ENCODE results near the gene ZDHHC4. TPM values are rescaled to one million over a fixed set of nuclear protein-coding genes. Genes with fewer than 3 reads are reported as not detected.

ZDHHC4 gene
- 36.3 TPM for total RNA-seq

DNA sequence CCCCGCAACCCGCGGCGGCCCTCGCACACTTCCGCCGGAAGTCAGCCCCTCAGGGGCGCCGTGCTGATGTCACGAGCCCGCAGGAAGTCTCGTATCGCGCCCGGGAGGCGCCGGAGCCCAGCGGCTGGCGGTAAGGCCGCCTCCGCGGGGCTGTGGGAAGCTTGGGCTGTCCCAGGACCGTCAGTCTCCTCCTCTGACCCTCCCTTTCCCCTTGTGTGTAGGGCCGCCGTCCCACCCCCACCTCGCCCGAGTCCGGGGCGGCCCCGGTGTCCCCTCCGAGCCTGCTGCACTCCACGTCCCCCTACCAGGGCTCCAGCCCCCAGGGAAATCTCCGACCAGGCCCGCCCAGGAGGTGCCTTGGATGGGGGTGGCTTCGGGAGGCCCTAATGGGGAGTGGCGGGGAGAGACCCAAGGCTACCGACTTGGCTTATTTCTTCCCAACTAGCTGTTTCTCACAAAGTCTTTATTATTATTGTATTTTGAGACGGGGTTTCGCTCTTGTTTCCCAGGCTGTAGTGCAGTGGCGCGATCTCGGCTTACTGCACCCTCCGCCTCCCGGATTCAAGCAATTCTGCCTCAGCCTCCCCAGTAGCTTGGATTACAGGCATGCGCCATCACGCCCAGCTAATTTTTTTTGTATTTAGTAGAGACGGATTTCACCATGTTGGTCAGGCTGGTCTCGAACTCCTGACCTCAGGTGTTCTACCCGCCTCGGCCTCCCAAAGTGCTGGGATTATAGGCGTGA lies at the start of gene ZDHHC4:
ZDHHC4 (plus strand) TSS at position 86 of the 745 bp plus-strand sequence. CDS start 3,108 bp downstream, outside the sequence.
- Histone ChIP-seq H3K27me3 (no peaks in the 10 kb centered on the region), H3K9me3 (no peaks in the 10 kb centered on the region), H3K4me1 (peaks cover 8% of the 10 kb centered on the region), H3K36me3 (peaks cover 0 to 22% of the 10 kb centered on the region in 2 donors), H3K27ac (peak within 1 kb of the TSS; percentile 85), H3K4me3 (peak within 1 kb of the TSS; percentile 51 to 63)
- TF ChIP-seq POLR2A (IDR thresholded peaks at IDR 0.05) (peak in 1 of 2 donors; percentile 81), CTCF (IDR thresholded peaks at IDR 0.05) (no peak), POLR2AphosphoS5 (IDR thresholded peaks at IDR 0.05; ENCODE audit: insufficient read depth in 1 of 2, low read depth in 1 of 2) (peak; percentile 64 to 94)
- intact Hi-C loops (cut with DNase I) = no loop called here
- DNase-seq (ENCODE audit: extremely low spot score in 2 of 2) = no peak

GRCh38 chr7:6528401-6529130 lies 48.7 kb upstream of the ZDHHC4 start:
- Histone ChIP-seq H3K36me3 (no peaks in the 10 kb centered on the region), H3K27me3 (peaks cover 14% of the 10 kb centered on the region), H3K9me3 (no peaks in the 10 kb centered on the region), H3K4me1 (peaks cover 16% of the 10 kb centered on the region), H3K4me3 (no peak overlapping the region), H3K27ac (no peak overlapping the region)
- no peak for TF ChIP-seq CTCF (IDR thresholded peaks at IDR 0.05)
- TF ChIP-seq POLR2AphosphoS5 (IDR thresholded peaks at IDR 0.05; ENCODE audit: insufficient read depth in 1 of 2, low read depth in 1 of 2) = no peak
- no peak for TF ChIP-seq POLR2A (IDR thresholded peaks at IDR 0.05)
- DNase-seq (ENCODE audit: extremely low spot score in 2 of 2) = no peak
- intact Hi-C loops (cut with DNase I) = no loop called here

- H3K4me3 ChIP-seq = no peak overlapping the region
- intact Hi-C loops (cut with DNase I) = no loop called here
- peaks cover 16% of the 10 kb centered on the region for H3K4me1 ChIP-seq
- H3K9me3 ChIP-seq = no peaks in the 10 kb centered on the region
- H3K27me3 ChIP-seq = peaks cover 14% of the 10 kb centered on the region
- TF ChIP-seq POLR2AphosphoS5 (IDR thresholded peaks at IDR 0.05; ENCODE audit: insufficient read depth in 1 of 2, low read depth in 1 of 2) (no peak), POLR2A (IDR thresholded peaks at IDR 0.05) (no peak), CTCF (IDR thresholded peaks at IDR 0.05) (no peak)
- DNase-seq (ENCODE audit: extremely low spot score in 2 of 2) = no peak
- H3K27ac ChIP-seq = no peak overlapping the region
- no peaks in the 10 kb centered on the region for H3K36me3 ChIP-seq
Measured at GRCh38 chr7:6529643-6530042, 47.6 kb upstream of the ZDHHC4 start.

DNA sequence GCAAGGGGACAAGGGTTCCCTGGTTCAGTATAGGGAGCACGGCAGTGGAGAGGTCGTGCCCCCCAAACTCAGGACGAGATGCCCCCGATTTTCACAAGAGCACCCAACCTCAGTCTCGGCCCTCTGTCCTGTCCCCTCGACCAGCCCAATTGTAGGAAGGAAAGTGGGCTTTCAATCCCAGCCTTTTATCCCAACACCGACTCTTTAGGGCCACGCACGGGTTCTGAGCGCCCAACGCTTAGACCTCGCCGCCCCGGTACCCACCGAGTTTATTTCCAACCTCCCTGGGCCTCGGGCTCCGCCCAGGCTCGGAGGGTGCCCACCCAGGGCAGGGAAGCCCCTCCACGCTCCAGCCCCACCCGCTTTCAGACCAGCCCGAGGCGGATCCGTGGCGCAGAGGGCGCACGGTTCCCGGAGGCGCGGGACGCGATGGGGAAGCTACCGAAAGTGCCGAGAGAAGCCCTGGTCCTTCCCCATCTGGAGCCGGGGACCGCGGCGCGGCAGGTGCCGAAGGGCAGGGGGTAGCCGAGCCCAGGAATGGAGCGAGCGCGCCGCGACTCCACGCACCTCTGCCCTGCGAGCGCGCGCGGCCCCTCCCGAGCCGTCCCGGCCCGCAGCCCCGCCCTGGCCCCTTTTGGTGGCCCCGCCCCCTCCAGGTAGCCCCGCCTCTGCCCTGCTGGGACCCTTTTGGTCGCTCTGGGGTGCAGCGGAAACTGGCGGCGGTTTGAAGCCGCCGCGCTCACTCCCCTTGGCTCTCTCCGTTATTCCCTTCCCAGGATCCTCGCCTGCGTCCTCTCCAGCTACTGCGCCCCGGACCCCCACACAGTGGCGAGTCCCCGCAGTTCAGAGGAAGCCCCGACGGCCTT lies 46.4 kb upstream of the ZDHHC4 start:
- peaks cover 14% of the 10 kb centered on the region for H3K27me3 ChIP-seq
- no peak for DNase-seq (ENCODE audit: extremely low spot score in 2 of 2)
- H3K27ac ChIP-seq = no peak overlapping the region
- peaks cover 16% of the 10 kb centered on the region for H3K4me1 ChIP-seq
- intact Hi-C loops (cut with DNase I) = no loop called here
- TF ChIP-seq CTCF (IDR thresholded peaks at IDR 0.05) = no peak
- TF ChIP-seq POLR2AphosphoS5 (IDR thresholded peaks at IDR 0.05; ENCODE audit: insufficient read depth in 1 of 2, low read depth in 1 of 2) = no peak
- no peak for TF ChIP-seq POLR2A (IDR thresholded peaks at IDR 0.05)
- H3K4me3 ChIP-seq = peak overlapping the region; percentile 27 to 33
- H3K9me3 ChIP-seq = no peaks in the 10 kb centered on the region
- no peaks in the 10 kb centered on the region for H3K36me3 ChIP-seq
